Coronary artery (tissue), 2 donors: Measurements from ENCODE around the gene RADIL.
"Not testable (repeated sequence)": the region's sequence is repeated elsewhere in the genome, so short reads cannot be mapped to it uniquely, and the experiment has no call there.

Experiments
- DNase-seq: peaks from one replicate; pipeline ENCODE4 v3.0.0-alpha.2; 2017; ENCODE audit warnings: low spot score
- H3K27ac ChIP-seq, 2 donors: fragments of 200-600 bp; sonication (generic); one replicate each; pipeline ENCODE4 v1.5.1; 2016 to 2019
- H3K4me3 ChIP-seq: fragments of 200-600 bp; sonication (generic); 2 replicates; pipeline ENCODE4 v1.5.1; 2016; ENCODE audit warnings: mild to moderate bottlenecking, moderate library complexity
- TF ChIP-seq, protein P1 (sequence below): fragments of 200-600 bp; sonication (generic); IDR thresholded peaks from one replicate; pipeline ENCODE4 v1.5.1; 2019; ENCODE audit warnings: antibody characterized with exemption

Gene RADIL

DNA sequence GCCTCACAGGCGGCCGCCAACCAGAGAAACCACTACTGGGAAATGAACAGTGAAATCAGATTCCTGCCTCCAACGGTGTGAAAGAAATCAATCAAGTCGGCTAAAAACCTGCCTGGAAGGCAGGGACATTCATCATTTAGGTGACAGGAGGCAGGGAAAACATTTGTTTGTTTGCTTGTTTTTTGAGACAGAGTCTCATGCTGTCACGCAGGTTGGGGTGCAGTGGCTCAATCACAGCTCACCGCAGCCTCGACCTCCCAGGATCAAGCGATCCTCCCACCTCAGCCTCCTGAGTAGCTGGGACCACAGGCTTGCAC, 77.6 kb downstream of the RADIL start:
- Histone ChIP-seq H3K4me3 (no peak overlapping the region), H3K27ac (no peak overlapping the region)
- TF ChIP-seq, protein P1, sequence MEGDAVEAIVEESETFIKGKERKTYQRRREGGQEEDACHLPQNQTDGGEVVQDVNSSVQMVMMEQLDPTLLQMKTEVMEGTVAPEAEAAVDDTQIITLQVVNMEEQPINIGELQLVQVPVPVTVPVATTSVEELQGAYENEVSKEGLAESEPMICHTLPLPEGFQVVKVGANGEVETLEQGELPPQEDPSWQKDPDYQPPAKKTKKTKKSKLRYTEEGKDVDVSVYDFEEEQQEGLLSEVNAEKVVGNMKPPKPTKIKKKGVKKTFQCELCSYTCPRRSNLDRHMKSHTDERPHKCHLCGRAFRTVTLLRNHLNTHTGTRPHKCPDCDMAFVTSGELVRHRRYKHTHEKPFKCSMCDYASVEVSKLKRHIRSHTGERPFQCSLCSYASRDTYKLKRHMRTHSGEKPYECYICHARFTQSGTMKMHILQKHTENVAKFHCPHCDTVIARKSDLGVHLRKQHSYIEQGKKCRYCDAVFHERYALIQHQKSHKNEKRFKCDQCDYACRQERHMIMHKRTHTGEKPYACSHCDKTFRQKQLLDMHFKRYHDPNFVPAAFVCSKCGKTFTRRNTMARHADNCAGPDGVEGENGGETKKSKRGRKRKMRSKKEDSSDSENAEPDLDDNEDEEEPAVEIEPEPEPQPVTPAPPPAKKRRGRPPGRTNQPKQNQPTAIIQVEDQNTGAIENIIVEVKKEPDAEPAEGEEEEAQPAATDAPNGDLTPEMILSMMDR, result no peak
- DNase-seq, result no peak

DNA sequence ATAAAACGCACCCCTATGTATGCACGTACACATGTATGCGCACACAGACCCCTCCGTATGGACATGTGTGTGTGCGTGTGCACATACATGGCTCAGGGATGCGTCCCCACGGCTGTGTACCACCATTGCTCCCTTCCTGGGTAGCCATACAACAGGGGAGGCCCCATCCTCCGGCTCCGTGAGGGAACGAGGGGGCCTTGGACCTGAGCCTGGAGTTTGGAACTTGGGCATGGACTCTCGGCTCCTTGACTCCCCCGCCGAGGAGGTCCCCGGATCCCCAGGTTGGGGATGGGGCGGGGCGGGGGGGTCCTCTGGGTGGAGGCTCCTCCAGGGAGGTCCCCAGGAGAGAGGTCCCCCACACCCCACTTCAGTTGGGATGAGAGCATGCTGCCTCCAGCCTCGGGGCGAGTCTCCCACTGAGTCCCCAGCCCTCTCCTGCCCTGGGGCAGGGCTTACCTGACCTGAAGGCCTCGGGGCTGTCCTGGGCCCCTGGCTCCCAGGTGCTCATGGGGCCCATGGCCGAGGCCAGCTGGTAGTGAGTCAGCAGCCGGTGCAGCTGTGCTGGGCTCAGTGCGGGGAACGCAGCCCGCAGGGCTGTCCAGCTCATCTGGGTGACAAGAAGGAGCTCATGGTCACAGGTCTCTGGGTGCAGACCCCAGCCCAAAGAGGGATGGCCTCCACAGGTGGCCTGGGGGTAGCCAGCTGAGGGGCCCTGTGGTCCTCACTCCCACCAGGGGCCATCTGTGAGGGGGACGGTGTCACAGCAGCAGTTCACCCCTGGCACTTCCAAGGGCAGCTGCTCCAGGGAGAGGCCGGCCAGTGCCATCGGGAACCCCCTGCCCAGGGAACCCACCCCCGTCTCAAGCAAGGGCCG, 78.2 kb downstream of the RADIL start:
- DNase-seq, result no peak
- Histone ChIP-seq H3K4me3 (no peak overlapping the region), H3K27ac (no peak overlapping the region)
- TF ChIP-seq, protein P1, result no peak

DNA sequence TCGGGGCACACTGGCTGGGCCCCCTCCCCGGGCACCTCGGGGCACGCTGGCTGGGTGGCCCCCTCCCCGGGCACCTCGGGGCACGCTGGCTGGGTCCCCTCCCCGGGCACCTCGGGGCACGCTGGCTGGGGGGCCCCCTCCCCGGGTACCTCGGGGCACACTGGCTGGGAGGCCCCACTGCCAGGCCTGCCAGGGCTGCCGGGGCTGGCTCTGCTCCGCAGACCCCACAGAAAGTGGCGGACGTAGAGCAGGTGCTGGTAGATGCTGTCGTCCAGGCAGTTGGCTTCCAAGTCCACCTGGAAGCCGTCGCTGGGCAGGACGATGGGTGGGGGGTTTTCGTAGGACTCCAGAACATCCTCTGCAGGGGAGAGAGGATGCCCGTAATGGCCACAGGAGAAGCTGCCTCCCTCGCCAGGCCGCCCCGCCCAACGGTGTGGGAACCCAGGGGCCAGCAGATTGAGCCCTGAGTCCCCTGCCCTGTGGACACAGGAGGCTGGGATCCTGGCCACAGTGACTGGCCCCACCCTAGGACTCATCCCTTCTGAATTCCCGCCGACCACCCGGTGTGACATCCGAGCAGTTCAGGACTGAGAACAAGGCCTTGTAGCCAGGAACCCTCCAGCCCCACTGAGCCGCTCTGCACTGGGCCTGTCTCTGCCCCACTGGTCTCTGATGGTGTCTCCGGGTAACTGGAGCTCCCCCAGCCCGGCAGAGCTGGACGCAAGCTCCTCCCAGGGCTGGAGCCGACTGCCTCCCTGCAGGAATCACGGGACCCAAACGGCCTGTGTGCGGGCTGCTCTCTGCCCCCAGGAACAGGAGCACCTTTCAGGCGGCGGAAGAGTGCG, 79.9 kb downstream of the RADIL start:
- no peak overlapping the region for H3K4me3 ChIP-seq
- TF ChIP-seq, protein P1, result no peak
- no peak for DNase-seq
- no peak overlapping the region for H3K27ac ChIP-seq

DNA sequence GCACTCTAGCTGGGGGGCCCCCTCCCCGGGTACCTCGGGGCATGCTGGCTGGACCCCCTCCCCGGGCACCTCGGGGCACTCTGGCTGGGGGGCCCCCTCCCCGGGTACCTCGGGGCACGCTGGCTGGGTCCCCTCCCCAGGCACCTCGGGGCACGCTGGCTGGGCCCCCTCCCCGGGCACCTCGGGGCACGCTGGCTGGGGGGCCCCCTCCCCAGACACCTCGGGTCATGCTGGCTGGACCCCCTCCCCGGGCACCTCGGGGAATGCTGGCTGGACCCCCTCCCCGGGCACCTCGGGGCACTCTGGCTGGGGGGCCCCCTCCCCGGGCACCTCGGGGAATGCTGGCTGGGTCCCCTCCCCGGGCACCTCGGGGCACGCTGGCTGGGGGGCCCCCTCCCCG, 80.9 kb downstream of the RADIL start:
- DNase-seq, H3K4me3 ChIP-seq, H3K27ac ChIP-seq: not testable (repeated sequence)

DNA sequence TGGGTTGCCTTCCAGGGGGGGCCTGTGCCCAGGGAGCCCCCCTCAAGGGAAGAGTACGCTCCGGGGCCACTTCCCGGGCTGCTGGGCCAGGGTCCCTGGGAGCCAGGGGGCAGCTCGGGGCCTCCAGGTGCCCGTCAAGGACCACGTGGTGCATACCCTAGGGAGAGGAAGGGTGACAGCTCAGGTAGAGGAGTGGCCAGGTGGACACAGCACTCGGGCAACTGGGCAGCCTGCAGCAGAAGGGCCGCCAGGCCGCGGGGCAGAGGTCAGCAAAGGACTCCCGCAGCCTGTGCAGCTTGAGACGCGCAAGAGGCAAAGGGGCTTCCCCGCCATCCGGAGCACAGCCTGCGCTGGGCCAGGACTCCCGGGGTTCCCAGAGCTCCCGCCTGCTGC, 81.7 kb downstream of the RADIL start:
- Histone ChIP-seq H3K27ac (no peak overlapping the region), H3K4me3 (no peak overlapping the region)
- no peak for DNase-seq
- TF ChIP-seq, protein P1, result no peak

DNA sequence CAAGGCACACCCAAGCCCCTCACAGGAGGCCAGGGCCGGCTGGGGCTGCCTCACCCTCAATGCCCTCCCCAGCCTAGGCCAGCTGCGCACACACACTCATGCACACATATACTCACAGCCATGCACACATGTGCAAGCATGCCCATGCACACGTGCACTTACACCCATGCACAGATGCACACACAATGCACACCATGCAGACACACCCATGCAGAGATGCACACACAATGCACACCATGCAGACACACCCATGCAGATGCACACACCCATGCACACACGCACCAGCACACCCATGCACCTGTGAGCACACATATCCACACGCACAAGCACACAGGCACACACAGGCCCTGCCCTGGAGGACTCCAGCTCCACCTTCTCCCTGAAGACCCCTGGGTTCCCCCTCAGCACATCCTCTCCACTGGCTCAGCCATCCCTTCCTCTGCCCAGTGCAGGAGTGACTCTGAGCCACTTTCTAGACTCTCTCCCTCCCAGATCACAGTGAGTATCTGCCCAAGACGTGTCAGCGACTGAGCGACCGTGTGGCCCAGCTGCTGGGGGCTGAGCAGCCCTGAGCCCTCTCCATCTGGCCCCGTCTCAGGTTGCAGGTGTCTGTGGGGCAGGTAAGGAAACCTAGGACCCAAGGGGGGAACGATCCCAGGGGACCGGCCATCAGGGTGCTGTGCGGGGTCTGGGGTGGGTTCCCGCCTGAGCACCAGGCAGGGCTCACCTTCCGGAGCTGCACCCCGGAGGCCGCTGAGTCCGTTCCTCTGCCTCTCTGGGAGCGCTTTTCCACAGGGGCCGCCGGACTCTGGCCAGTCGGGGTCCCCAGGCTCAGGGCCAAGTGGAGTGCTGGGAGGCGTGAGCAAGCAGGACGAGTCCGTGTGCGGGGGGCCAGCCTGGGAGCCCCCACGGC, 82.3 kb downstream of the RADIL start:
- Histone ChIP-seq H3K27ac (no peak overlapping the region), H3K4me3 (no peak overlapping the region)
- no peak for DNase-seq
- TF ChIP-seq, protein P1, result no peak

DNA sequence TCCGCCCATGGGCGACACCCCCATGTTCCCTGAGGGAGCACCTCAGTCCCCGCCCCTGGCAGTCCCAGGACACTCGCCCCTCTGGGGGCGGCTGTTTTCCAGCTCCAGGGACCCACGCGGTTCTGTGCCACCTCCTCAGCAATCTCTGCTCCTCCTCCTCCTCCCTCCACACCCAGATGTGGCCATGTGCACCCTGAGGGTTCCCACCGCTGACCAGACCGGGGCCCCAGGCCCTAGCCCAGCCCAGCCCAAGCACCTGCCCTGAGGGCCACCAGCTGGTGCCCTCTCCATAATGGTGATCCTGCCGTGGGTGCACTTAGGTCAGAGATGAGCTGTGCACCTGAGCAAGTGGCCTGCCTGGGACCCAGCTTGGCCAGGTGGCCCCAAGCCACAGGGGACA, 83.0 kb downstream of the RADIL start:
- Histone ChIP-seq H3K27ac (no peak overlapping the region), H3K4me3 (no peak overlapping the region)
- DNase-seq, result no peak
- TF ChIP-seq, protein P1, result no peak
